ENCODE measurements around the gene OSBPL6.

Gene OSBPL6

GRCh38 chr2:178257127-178257526, 62.8 kb downstream of the OSBPL6 start:
- Histone ChIP-seq H3K36me3 (no peaks in the 10 kb centered on the region), H3K4me2 (no peak overlapping the region), H3K4me3 (no peak overlapping the region), H4K20me1 (no peaks in the 10 kb centered on the region), H3K4me1 (peaks cover 0 to 11% (median 0%) of the 10 kb centered on the region in 10 experiments; a peak in 3 of 20 replicates), H3K9ac (no peak overlapping the region), H3K27me3 (no peaks in the 10 kb centered on the region), H3K27ac (no peak overlapping the region), H3K9me3 (replicated peaks in 1 of 11) (peaks cover 0 to 9% (median 5%) of the 10 kb centered on the region in 11 experiments; a peak in 5 of 22 replicates)
- no peak for TF ChIP-seq Cebpa-rat (IDR thresholded peaks at IDR 0.05)

- TF ChIP-seq Cebpa-rat (IDR thresholded peaks at IDR 0.05) = no peak
- H3K9me3 ChIP-seq (replicated peaks in 1 of 11) = peaks cover 0 to 9% (median 5%) of the 10 kb centered on the region in 11 experiments; a peak in 5 of 22 replicates
- no peaks in the 10 kb centered on the region for H3K36me3 ChIP-seq
- no peak overlapping the region for H3K4me2 ChIP-seq
- no peak overlapping the region for H3K9ac ChIP-seq
- H3K27ac ChIP-seq = no peak overlapping the region
- H4K20me1 ChIP-seq = no peaks in the 10 kb centered on the region
- H3K4me3 ChIP-seq = no peak overlapping the region
- H3K4me1 ChIP-seq = peaks cover 0 to 11% (median 0%) of the 10 kb centered on the region in 10 experiments; a peak in 3 of 20 replicates
- no peaks in the 10 kb centered on the region for H3K27me3 ChIP-seq
These were observed 64.6 kb downstream of the OSBPL6 start for GRCh38 chr2:178258916-178259315.

- Histone ChIP-seq H4K20me1 (no peaks in the 10 kb centered on the region), H3K9ac (no peak overlapping the region), H3K36me3 (no peaks in the 10 kb centered on the region), H3K27ac (no peak overlapping the region), H3K27me3 (no peaks in the 10 kb centered on the region), H3K9me3 (replicated peaks in 1 of 11) (no peaks in the 10 kb centered on the region), H3K4me3 (no peak overlapping the region), H3K4me1 (no peaks in the 10 kb centered on the region), H3K4me2 (no peak overlapping the region)
- TF ChIP-seq Cebpa-rat (IDR thresholded peaks at IDR 0.05) = no peak
These were observed 69.0 kb downstream of the OSBPL6 start for GRCh38 chr2:178263159-178263860.

- H3K4me1 ChIP-seq = no peaks in the 10 kb centered on the region
These were observed 69.9 kb downstream of the OSBPL6 start for GRCh38 chr2:178264211-178264610.

GRCh38 chr2:178265851-178266250, 71.5 kb downstream of the OSBPL6 start:
- no peaks in the 10 kb centered on the region for H3K27me3 ChIP-seq
- no peak overlapping the region for H3K4me2 ChIP-seq
- no peak for TF ChIP-seq Cebpa-rat (IDR thresholded peaks at IDR 0.05)
- H3K4me3 ChIP-seq = no peak overlapping the region
- H3K9me3 ChIP-seq (replicated peaks in 1 of 11) = no peaks in the 10 kb centered on the region
- no peaks in the 10 kb centered on the region for H3K36me3 ChIP-seq
- H4K20me1 ChIP-seq = no peaks in the 10 kb centered on the region
- no peak overlapping the region for H3K9ac ChIP-seq
- no peak overlapping the region for H3K27ac ChIP-seq
- no peaks in the 10 kb centered on the region for H3K4me1 ChIP-seq

More at GRCh38 chr2:178264211-178264610, 69.9 kb downstream of the OSBPL6 start:
- Histone ChIP-seq H4K20me1 (no peaks in the 10 kb centered on the region), H3K9ac (no peak overlapping the region), H3K9me3 (replicated peaks in 1 of 11) (no peaks in the 10 kb centered on the region), H3K27me3 (no peaks in the 10 kb centered on the region), H3K4me3 (no peak overlapping the region), H3K4me2 (no peak overlapping the region), H3K27ac (no peak overlapping the region), H3K36me3 (no peaks in the 10 kb centered on the region)
- TF ChIP-seq Cebpa-rat (IDR thresholded peaks at IDR 0.05) = no peak

- H3K4me1 ChIP-seq = no peaks in the 10 kb centered on the region
- no peaks in the 10 kb centered on the region for H3K36me3 ChIP-seq
- H3K27me3 ChIP-seq = no peaks in the 10 kb centered on the region
- no peak overlapping the region for H3K4me2 ChIP-seq
- no peak overlapping the region for H3K9ac ChIP-seq
- no peaks in the 10 kb centered on the region for H3K9me3 ChIP-seq (replicated peaks in 1 of 11)
- H3K4me3 ChIP-seq = no peak overlapping the region
- TF ChIP-seq Cebpa-rat (IDR thresholded peaks at IDR 0.05) = no peak
- H4K20me1 ChIP-seq = no peaks in the 10 kb centered on the region
- no peak overlapping the region for H3K27ac ChIP-seq
These were observed 72.1 kb downstream of the OSBPL6 start for GRCh38 chr2:178266445-178266844.

- no peaks in the 10 kb centered on the region for H4K20me1 ChIP-seq
- H3K9ac ChIP-seq = no peak overlapping the region
- no peaks in the 10 kb centered on the region for H3K4me1 ChIP-seq
- H3K27me3 ChIP-seq = no peaks in the 10 kb centered on the region
- TF ChIP-seq Cebpa-rat (IDR thresholded peaks at IDR 0.05) = no peak
- no peaks in the 10 kb centered on the region for H3K9me3 ChIP-seq (replicated peaks in 1 of 11)
- no peak overlapping the region for H3K4me2 ChIP-seq
- no peaks in the 10 kb centered on the region for H3K36me3 ChIP-seq
- H3K4me3 ChIP-seq = no peak overlapping the region
- H3K27ac ChIP-seq = no peak overlapping the region
These were observed 73.3 kb downstream of the OSBPL6 start for GRCh38 chr2:178267660-178268059.

GRCh38 chr2:178268435-178268834, 74.1 kb downstream of the OSBPL6 start:
- no peaks in the 10 kb centered on the region for H3K9me3 ChIP-seq (replicated peaks in 1 of 11)
- no peak for TF ChIP-seq Cebpa-rat (IDR thresholded peaks at IDR 0.05)
- no peaks in the 10 kb centered on the region for H3K27me3 ChIP-seq
- no peak overlapping the region for H3K9ac ChIP-seq
- no peak overlapping the region for H3K4me2 ChIP-seq
- H3K4me1 ChIP-seq = no peaks in the 10 kb centered on the region
- H3K4me3 ChIP-seq = no peak overlapping the region
- H3K36me3 ChIP-seq = no peaks in the 10 kb centered on the region
- H3K27ac ChIP-seq = no peak overlapping the region
- no peaks in the 10 kb centered on the region for H4K20me1 ChIP-seq

- Histone ChIP-seq H3K9me3 (replicated peaks in 1 of 11) (no peaks in the 10 kb centered on the region), H3K27ac (no peak overlapping the region), H3K27me3 (no peaks in the 10 kb centered on the region), H3K4me3 (no peak overlapping the region), H4K20me1 (no peaks in the 10 kb centered on the region), H3K9ac (no peak overlapping the region), H3K36me3 (no peaks in the 10 kb centered on the region), H3K4me1 (peaks cover 0 to 4% (median 0%) of the 10 kb centered on the region in 10 experiments; a peak in 1 of 20 replicates), H3K4me2 (no peak overlapping the region)
- TF ChIP-seq Cebpa-rat (IDR thresholded peaks at IDR 0.05) = no peak
These were observed 75.3 kb downstream of the OSBPL6 start for GRCh38 chr2:178269438-178270224.

All from BLaER1 treated with 17β-estradiol and CSF1 and Interleukin-3, amounts not matched to agents 10 nM and 100 nM (cell line).